ENCODE data around the gene BACH1.
A peak's percentile ranks its signal among the peaks of the same experiment; 100 is the strongest.
"Not testable (repeated sequence)": the region's sequence is repeated elsewhere in the genome, so short reads cannot be mapped to it uniquely, and the experiment has no call there.

BACH1 gene

GRCh38 chr21:29298348-29299045 is at the start of gene BACH1:
Gene BACH1 (plus strand): TSS chr21:29298922. CDS start chr21:29321281, 22,359 bp downstream.
- Histone ChIP-seq H3K27me3 (ENCODE audit: insufficient read depth, poor library complexity, severe bottlenecking) (no peaks in the 10 kb centered on the region), H3K36me3 (ENCODE audit: low read depth) (peaks cover 7% of the 10 kb centered on the region), H3K9me3 (ENCODE audit: severe bottlenecking) (no peaks in the 10 kb centered on the region), H3K27ac (ENCODE audit: poor library complexity, severe bottlenecking) (peak within 1 kb of the TSS; percentile 88), H3K4me1 (ENCODE audit: insufficient read depth, poor library complexity, severe bottlenecking) (peaks cover 32% of the 10 kb centered on the region), H3K4me3 (ENCODE audit: severe bottlenecking) (peak within 1 kb of the TSS; percentile 68)
- ATAC-seq (ENCODE audit: low read depth) (peak; percentile 75), DNase-seq (ENCODE audit: low spot score) (peak; percentile 87)
- peak; percentile 83 for TF ChIP-seq CTCF (IDR thresholded peaks at IDR 0.05; ENCODE audit: poor library complexity, severe bottlenecking)

DNA sequence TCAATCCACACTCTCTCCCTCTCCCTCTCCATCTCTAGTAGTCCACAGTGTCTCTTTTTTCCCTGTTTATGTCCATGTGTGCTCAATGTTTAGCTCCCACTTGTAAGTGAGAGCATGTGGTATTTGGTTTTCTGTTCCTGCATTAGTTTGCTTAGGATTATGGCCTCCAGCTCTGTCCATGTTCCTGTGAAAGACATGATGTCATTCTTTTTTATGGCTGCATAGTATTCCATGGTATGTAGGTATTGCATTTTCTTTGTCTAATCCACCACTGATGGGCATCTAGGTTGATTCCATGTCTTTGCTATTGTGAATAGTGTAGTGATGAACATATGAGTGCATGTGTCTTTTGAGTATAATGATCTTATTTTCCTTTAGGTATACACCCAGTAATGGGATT is 49.4 kb upstream of the BACH1 start:
- H3K4me3 ChIP-seq (ENCODE audit: severe bottlenecking); DNase-seq (ENCODE audit: low spot score); H3K36me3 ChIP-seq (ENCODE audit: low read depth); H3K27me3 ChIP-seq (ENCODE audit: insufficient read depth, poor library complexity, severe bottlenecking); H3K27ac ChIP-seq (ENCODE audit: poor library complexity, severe bottlenecking); ATAC-seq (ENCODE audit: low read depth): not testable (repeated sequence)
- Histone ChIP-seq H3K9me3 (ENCODE audit: severe bottlenecking) (peaks cover 10% of the 10 kb centered on the region), H3K4me1 (ENCODE audit: insufficient read depth, poor library complexity, severe bottlenecking) (peaks cover 14% of the 10 kb centered on the region)

DNA sequence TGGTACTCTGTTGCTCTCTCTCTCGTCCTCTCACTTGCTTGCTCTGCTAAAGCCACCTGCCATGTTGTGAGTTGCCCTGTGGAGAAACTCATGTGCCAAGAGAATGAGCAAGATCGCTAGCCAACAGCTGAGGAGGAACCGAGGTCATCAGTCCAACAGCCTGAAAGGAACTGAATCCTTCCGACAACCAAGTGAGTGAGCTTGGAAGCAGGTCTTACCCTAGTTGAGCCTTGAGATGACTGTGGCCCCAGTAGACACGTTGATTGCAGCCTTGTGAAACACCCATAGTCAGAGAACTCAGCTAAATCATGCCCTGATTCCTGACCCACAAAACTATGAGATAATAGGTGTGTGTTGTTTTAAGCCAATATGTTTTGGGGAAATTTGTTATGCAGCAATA is 48.1 kb upstream of the BACH1 start:
- DNase-seq (ENCODE audit: low spot score) (no peak), ATAC-seq (ENCODE audit: low read depth) (no peak)
- TF ChIP-seq CTCF (IDR thresholded peaks at IDR 0.05; ENCODE audit: poor library complexity, severe bottlenecking): no peak
- Histone ChIP-seq H3K4me3 (ENCODE audit: severe bottlenecking) (no peak overlapping the region), H3K9me3 (ENCODE audit: severe bottlenecking) (peaks cover 13% of the 10 kb centered on the region), H3K27ac (ENCODE audit: poor library complexity, severe bottlenecking) (no peak overlapping the region), H3K4me1 (ENCODE audit: insufficient read depth, poor library complexity, severe bottlenecking) (peaks cover 9% of the 10 kb centered on the region), H3K27me3 (ENCODE audit: insufficient read depth, poor library complexity, severe bottlenecking) (no peaks in the 10 kb centered on the region), H3K36me3 (ENCODE audit: low read depth) (no peaks in the 10 kb centered on the region)

GRCh38 chr21:29253861-29254260 is 44.9 kb upstream of the BACH1 start:
- ATAC-seq (ENCODE audit: low read depth): not testable (repeated sequence)
- H3K4me1 ChIP-seq (ENCODE audit: insufficient read depth, poor library complexity, severe bottlenecking): peaks cover 27% of the 10 kb centered on the region

DNA sequence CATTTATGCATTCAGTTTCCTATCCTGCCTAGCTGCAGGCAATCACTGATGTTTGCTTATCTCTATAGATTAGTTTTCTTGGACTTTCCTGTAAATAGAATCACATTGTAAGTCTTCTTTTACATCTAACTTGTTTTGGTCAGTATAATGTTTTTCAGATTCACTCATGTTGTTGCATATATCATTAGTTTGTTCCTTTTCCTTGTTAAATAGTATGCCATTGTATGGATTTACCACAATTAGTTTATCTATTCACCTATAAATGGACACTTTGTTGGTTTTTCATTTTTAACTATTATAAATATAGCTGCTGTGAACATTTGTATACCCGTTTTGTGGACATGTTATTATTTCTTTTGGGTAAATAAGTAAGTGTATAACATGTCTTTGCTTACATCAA is 44.2 kb upstream of the BACH1 start:
- Histone ChIP-seq H3K9me3 (ENCODE audit: severe bottlenecking) (peaks cover 13% of the 10 kb centered on the region), H3K4me1 (ENCODE audit: insufficient read depth, poor library complexity, severe bottlenecking) (peaks cover 32% of the 10 kb centered on the region), H3K27me3 (ENCODE audit: insufficient read depth, poor library complexity, severe bottlenecking) (no peaks in the 10 kb centered on the region), H3K27ac (ENCODE audit: poor library complexity, severe bottlenecking) (no peak overlapping the region), H3K4me3 (ENCODE audit: severe bottlenecking) (no peak overlapping the region), H3K36me3 (ENCODE audit: low read depth) (no peaks in the 10 kb centered on the region)
- DNase-seq (ENCODE audit: low spot score) (no peak), ATAC-seq (ENCODE audit: low read depth) (no peak)
- no peak for TF ChIP-seq CTCF (IDR thresholded peaks at IDR 0.05; ENCODE audit: poor library complexity, severe bottlenecking)

More at GRCh38 chr21:29253861-29254260, 44.9 kb upstream of the BACH1 start:
- not testable (repeated sequence) for H3K27ac ChIP-seq (ENCODE audit: poor library complexity, severe bottlenecking); DNase-seq (ENCODE audit: low spot score); H3K36me3 ChIP-seq (ENCODE audit: low read depth); H3K27me3 ChIP-seq (ENCODE audit: insufficient read depth, poor library complexity, severe bottlenecking); H3K4me3 ChIP-seq (ENCODE audit: severe bottlenecking)
- H3K9me3 ChIP-seq (ENCODE audit: severe bottlenecking): peaks cover 13% of the 10 kb centered on the region

All from RWPE2 (cell line).